GM18951 (cell line): ENCODE results near the gene CHID1.
A peak's percentile ranks its signal among the peaks of the same experiment; 100 is the strongest.

ENCODE experiments used
- POLR2A ChIP-seq: IDR thresholded peaks from 4 replicates; pipeline ENCODE4 v1.6.1; 2011; ENCODE audit warnings: mild to moderate bottlenecking; ENCODE audit not compliant: insufficient read length, insufficient read depth; ENCODE audit errors: extremely low read depth
- in situ Hi-C: fragments of 300-500 bp; cut with MboI; formaldehyde crosslinking; loops from one replicate; pipeline ENCODE4 v1.12.0; 2022; ENCODE audit warnings: low sequenced_read_pairs, mixed read lengths, inconsistent platforms; ENCODE audit not compliant: unreplicated experiment

Gene CHID1

DNA sequence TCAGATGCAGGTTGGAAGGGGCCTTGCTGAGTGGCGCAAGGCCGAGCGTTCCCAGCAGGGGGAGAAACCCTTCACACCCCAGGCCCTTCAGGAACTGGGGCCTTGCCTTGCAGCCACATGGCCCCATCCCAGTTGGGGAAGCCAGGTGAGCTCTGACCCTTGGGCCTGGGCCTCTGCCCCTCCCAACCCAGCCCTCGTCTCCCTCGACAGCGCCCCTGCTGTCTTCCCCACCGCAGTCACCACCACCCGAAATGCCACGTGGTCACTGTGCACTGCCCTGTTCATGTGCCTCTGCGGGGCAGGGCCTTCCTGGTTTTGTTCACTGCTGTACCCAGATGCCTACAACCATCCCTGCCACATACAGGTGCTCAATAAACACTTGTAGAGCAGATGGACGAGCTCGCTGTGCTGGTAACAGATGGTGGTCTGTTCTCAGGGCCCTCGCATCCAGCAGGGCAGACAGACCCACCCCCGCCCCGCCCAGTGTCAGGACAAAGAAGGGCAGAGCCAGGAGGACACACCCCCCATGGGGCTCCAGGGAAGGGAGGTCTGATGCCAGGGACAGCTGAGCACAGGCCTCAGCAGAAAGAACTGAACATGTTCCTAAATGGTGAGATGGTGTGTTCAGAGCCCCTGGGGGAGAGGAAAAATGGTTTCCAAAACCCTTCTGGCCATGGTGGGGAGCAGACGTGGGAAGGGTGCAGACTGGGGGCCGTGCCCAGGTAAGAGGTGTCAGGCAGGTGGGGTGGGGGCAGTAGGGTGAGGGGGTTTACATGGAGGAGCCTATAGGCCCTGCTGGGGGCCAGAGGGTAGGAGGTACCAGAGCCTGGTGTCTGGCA, 72.0 kb downstream of the CHID1 start:
- no peak for TF ChIP-seq POLR2A
- in situ Hi-C loops = no loop called here

DNA sequence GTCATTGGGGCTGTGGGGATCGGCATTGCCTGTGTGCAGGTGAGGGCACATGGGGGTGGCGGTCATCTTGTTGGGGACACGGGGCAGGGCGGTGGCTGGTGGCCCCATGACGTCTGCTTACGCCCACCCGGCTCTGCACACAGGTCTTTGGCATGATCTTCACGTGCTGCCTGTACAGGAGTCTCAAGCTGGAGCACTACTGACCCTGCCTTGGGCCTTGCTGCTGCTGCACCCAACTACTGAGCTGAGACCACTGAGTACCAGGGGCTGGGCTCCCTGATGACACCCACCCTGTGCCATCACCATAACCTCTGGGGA, 72.7 kb downstream of the CHID1 start:
- in situ Hi-C loops = no loop called here

GRCh38 chr11:837189-837989, 73.2 kb downstream of the CHID1 start:
- no peak for TF ChIP-seq POLR2A
- in situ Hi-C loops = no loop called here

More for the DNA sequence above, 72.7 kb downstream of the CHID1 start:
- no peak for TF ChIP-seq POLR2A

DNA sequence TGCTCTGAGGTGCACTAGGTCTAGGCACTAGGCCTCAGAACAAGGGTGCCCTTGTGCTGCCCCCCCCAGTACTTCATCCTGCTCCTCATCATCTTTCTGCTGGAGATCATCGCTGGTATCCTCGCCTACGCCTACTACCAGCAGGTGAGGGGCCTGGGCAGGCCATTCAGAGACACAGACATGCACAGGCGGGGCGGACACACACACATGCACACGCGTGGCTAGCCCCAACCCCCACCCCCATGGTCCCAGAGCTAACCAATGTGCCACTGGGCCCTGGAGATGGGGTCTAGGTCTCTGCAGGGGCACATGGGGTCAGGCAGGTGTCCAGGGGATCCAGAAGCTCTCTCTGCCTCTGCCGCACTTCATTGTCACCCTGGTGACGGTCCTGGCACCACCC, 73.9 kb downstream of the CHID1 start:
- no peak for TF ChIP-seq POLR2A
- in situ Hi-C loops = no loop called here

- in situ Hi-C loops = no loop called here
- TF ChIP-seq POLR2A = no peak
These were observed 74.3 kb downstream of the CHID1 start for GRCh38 chr11:836274-836673.

GRCh38 chr11:834371-835316, 76.0 kb downstream of the CHID1 start:
- in situ Hi-C loops = no loop called here

GRCh38 chr11:833849-834311, 76.7 kb downstream of the CHID1 start:
- in situ Hi-C loops = no loop called here
- no peak for TF ChIP-seq POLR2A

More at GRCh38 chr11:834371-835316, 76.0 kb downstream of the CHID1 start:
- TF ChIP-seq POLR2A = no peak

DNA sequence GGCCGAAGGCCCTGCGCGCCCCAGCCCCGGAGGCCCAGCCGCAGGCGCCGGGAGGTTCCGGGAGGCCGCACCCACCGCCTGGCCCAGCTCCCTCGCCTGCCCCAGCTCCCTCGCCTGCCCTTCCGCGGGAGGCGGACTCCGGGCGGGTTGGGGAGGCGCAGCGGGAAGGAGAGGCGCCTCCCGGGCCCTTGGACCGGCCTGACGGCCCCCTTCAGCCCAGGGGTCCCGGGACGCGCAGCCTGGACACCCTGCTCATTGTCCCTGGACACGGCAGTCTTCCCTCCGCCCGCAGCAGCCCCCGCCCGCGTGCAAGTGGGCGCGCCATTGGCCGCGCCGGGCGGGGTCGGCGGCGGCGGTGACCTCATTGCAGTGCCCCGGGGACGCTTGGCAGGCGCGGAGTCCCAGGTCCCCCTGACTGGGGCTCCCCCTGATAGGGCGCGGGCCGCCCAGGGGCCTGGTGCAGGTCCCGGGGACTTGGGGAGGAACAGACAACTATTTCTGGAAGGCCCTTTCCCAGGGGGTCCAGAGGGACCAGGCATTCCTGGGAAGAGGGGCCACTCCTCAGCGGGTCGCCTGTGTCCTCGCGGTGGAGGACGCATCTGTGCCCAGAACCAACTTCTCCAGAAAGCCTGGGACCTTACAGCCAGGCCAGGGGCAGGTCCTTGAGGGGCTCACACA, 77.4 kb downstream of the CHID1 start:
- TF ChIP-seq POLR2A = no peak
- in situ Hi-C loops = no loop called here

DNA sequence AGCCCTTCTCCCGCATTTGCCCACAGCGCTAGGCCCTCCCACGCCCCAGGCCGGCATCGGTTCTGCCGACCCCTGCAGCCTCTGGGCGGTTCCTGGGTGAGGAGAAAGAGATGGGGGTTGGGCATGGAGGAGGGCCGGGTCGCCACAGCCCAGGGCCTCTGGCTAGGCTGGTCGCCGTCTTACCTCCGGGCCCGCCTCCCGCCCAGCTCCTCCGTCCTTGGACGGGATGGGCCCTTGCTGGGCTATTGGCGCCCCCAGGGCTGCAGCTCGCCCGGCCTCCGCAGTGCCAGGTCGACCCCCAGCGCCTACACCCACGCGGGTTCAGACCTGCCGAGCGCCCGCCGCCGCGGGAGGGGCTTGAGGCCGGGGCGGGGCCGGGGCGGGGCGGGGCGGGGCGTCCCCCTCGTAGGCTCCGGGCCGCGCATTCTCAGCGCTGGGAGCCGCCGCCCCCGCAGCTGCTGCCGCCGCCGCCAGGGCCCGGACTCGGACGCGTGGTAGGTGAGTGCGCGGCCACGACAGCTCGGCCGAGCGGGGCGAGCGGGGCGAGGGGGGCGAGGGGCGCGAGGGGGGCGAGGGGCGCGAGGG, 78.0 kb downstream of the CHID1 start, which contains the start of gene CD151:
TSS of gene CD151 (plus strand) at position 424 of the 585 bp plus-strand sequence. CDS start 3,118 bp downstream, outside the sequence.
- in situ Hi-C loops = no loop called here
- TF ChIP-seq POLR2A = peak; percentile 35

DNA sequence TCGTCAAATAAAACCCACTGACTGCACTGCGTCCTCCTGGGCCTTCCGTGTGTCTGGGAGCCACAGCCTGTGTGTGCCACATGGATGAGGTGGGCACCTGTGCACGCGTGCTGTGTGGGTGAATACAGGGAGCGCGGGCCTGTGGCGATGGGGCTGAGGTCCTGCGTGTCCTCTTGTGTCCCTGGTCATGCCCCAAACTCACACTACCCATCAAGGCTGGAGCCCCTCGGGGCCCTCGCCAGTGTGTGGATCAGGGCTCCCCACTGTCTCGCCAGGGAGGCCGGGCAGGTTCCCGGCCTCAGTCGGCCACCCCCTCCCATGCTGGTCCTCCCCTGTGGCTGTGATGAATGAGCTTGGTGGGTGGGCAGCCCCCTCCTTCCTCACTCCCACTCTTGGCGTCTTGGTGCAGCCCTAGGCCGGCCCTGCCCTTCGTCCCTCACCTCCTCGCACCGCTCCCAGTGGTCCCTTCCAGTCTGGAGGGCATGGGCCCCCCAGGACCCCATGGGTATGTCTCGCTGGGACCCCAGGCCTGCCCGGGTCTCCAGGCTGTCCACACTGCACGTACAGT, 78.6 kb downstream of the CHID1 start:
- in situ Hi-C loops = no loop called here
- TF ChIP-seq POLR2A = no peak

GRCh38 chr11:831118-831864, 79.3 kb downstream of the CHID1 start:
- in situ Hi-C loops = no loop called here
- TF ChIP-seq POLR2A = no peak
